ENCODE results near the gene LEMD2.

Gene LEMD2

GRCh38 chr6:33819021-33819420 lies 30.1 kb upstream of the LEMD2 start:
- no peak for DNase-seq (ENCODE audit: low read depth)

GRCh38 chr6:33818293-33818692 lies 29.4 kb upstream of the LEMD2 start:
- no peak for DNase-seq (ENCODE audit: low read depth)

- DNase-seq (ENCODE audit: low read depth) = no peak
Measured at GRCh38 chr6:33817489-33817888, 28.6 kb upstream of the LEMD2 start.

GRCh38 chr6:33816911-33817310 lies 28.0 kb upstream of the LEMD2 start:
- no peak for DNase-seq (ENCODE audit: low read depth)

GRCh38 chr6:33815854-33816253 lies 26.9 kb upstream of the LEMD2 start:
- DNase-seq (ENCODE audit: low read depth) = peak; percentile 46

GRCh38 chr6:33813990-33814985 lies 25.4 kb upstream of the LEMD2 start:
- no peak for DNase-seq (ENCODE audit: low read depth)

GRCh38 chr6:33813246-33813904 lies 24.4 kb upstream of the LEMD2 start:
- DNase-seq (ENCODE audit: low read depth) = no peak

- DNase-seq (ENCODE audit: low read depth) = peak; percentile 68
Measured at GRCh38 chr6:33812669-33813068, 23.7 kb upstream of the LEMD2 start.

GRCh38 chr6:33809594-33809993 lies 20.7 kb upstream of the LEMD2 start:
- no peak for DNase-seq (ENCODE audit: low read depth)

- no peak for DNase-seq (ENCODE audit: low read depth)
Measured at GRCh38 chr6:33808641-33809180, 19.8 kb upstream of the LEMD2 start.

- DNase-seq (ENCODE audit: low read depth) = no peak
Measured at GRCh38 chr6:33807606-33808005, 18.7 kb upstream of the LEMD2 start.

GRCh38 chr6:33806841-33807240 lies 17.9 kb upstream of the LEMD2 start:
- DNase-seq (ENCODE audit: low read depth) = no peak

- DNase-seq (ENCODE audit: low read depth) = no peak
Measured at GRCh38 chr6:33803571-33804053, 14.7 kb upstream of the LEMD2 start, which contains the start of gene MLN. Gene MLN, minus strand, starts transcription at chr6:33804003. Its CDS starts 2,840 bp downstream, at chr6:33801163.

GRCh38 chr6:33802186-33802958 lies 13.4 kb upstream of the LEMD2 start:
- peak; percentile 48 for DNase-seq (ENCODE audit: low read depth)

- DNase-seq (ENCODE audit: low read depth) = no peak
Measured at GRCh38 chr6:33801611-33802010, 12.7 kb upstream of the LEMD2 start.

- no peak for DNase-seq (ENCODE audit: low read depth)
Measured at GRCh38 chr6:33800248-33800969, 11.5 kb upstream of the LEMD2 start.

- DNase-seq (ENCODE audit: low read depth) = peak; percentile 26
Measured at GRCh38 chr6:33799454-33800113, 10.7 kb upstream of the LEMD2 start.

- no peak for DNase-seq (ENCODE audit: low read depth)
Measured at GRCh38 chr6:33798343-33798848, 9.5 kb upstream of the LEMD2 start.

GRCh38 chr6:33797626-33798342 lies 8.9 kb upstream of the LEMD2 start:
- no peak for DNase-seq (ENCODE audit: low read depth)

Measured in EH (cell line).